Pulmonary artery endothelial cell (primary cell): ENCODE results near the gene TIMP1. TPM values are rescaled to one million over a fixed set of nuclear protein-coding genes. Genes with fewer than 3 reads are reported as not detected.
"Not testable (repeated sequence)": the region's sequence is repeated elsewhere in the genome, so short reads cannot be mapped to it uniquely, and the experiment has no call there.

ENCODE experiments used
- DNase-seq: peaks from one replicate; pipeline ENCODE4 v3.0.0-alpha.2; 2011; ENCODE audit warnings: low read depth, low spot score
- total RNA-seq: library from RNA; depleted of rRNA; stranded (reverse); fragments of >200 nt; gene quantifications from 2 replicates; pipeline ENCODE4 v1.2.3, GENCODE V29; 2014

The TIMP1 gene
- total RNA-seq, 1 donor from 2014 or later: 52.0 TPM

DNA sequence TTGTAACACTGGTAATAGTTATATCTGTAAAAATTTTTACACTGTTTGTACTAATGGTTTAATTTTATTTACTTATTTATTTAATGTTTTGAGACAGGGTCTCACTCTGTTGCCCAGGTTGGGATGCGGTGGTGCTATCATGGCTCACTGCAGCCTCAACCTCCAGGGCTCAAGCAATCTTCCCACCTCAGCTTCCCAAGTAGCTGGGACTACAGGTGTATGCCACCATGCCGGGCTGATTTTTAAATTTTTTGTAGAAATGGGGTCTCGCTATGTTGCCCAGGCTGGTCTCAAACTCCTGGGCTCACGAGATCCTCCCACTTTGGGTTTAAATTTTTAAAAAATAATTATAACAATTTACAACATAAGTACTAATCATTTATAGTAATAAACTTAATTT, 20.9 kb downstream of the TIMP1 start:
- not testable (repeated sequence) for DNase-seq

DNA sequence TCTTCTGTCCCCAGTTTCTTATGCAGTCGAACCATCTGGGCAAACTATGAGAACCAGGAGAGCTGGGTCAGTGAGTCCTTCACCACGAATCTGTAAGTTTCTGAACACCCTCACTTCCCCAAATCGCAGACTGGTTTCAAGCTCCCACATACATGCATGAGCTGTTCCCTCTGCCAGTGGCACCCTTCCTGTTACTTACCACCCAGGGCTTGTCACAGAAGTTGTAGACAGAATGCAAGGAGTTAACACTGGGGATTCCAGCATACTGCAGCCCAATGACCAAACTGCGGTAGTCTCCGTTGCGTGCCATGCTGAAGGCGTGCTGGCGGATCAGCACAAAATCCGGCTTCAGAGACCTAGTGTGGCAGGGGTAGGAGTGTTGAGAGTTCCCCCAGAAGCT, 22.8 kb downstream of the TIMP1 start:
- DNase-seq: no peak

GRCh38 chrX:47607091-47607490, 24.9 kb downstream of the TIMP1 start:
- no peak for DNase-seq

DNA sequence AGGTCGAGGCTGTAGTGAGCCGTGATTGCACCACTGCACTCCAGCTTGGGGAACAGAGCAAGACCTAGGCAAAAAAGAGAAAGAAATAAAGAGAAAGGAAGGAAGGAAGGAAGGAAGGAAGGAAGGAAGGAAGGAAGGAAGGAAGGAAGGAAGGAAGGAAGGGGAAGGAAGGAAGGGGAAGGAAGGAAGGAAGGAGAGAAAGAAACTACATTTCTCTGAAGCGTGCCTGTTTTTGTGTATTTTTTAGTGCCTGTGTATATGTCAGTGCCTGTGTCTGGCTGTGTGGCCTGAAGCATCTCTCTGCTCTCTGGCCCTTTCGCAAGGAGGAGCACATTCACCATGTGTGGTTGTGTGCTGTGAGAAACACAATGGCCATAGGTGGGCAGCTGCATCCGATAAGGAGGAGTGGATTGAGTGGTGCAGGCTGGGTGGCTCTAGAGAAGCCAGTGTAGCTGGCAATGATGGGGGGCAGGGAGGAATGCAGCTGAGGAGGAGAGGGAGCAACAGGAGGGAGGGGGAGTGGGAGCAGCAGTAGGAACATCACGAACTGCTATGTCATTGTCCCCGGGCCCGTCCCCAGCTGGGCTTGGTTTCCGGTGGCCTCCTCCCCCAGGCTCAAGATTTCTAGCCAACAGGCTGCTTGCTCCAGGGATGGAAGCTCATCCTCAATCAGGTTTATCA, 26.0 kb downstream of the TIMP1 start:
- DNase-seq: no peak

- no peak for DNase-seq
These were observed 28.3 kb downstream of the TIMP1 start for GRCh38 chrX:47610511-47610910.

DNA sequence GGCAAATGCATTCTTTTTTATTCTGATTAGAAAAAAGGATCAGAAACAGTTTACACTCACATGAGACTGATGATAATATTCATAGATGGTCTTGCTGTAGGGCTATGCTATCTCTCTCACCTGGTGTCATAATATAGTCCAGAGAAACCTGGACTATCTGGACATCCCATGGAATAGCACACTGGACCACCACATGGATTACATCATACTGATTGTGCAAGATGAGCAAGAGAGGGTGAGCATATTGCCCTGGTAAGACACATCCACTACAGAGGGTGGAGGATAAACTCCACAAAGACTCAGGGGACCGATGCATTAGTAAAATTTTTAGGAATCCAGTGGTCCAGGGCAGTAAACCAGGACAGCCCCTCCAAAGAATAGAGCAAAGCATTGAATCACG, 29.3 kb downstream of the TIMP1 start:
- no peak for DNase-seq

GRCh38 chrX:47611926-47612325, 29.7 kb downstream of the TIMP1 start:
- DNase-seq: no peak

DNA sequence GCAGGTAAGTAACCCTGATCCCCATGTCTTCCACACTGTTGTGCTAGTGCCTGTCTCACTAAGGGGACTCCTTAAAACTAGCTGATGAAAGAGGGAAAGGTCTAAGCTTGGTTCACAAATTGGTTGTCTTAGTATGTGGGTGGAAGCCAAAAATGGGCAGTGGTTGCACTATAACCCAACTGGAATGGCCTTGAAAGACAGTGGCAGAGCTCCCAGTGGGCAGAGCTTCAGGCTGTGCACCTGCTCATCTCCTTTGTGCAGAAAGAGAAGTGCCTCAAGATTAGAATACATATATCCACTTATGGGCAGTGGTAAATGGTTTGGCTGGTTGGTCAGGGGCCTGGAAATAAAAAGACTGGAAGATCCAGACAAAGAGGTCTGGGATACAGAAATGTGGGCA, 30.2 kb downstream of the TIMP1 start:
- no peak for DNase-seq

- DNase-seq: no peak
These were observed 30.8 kb downstream of the TIMP1 start for GRCh38 chrX:47613082-47613481.

DNA sequence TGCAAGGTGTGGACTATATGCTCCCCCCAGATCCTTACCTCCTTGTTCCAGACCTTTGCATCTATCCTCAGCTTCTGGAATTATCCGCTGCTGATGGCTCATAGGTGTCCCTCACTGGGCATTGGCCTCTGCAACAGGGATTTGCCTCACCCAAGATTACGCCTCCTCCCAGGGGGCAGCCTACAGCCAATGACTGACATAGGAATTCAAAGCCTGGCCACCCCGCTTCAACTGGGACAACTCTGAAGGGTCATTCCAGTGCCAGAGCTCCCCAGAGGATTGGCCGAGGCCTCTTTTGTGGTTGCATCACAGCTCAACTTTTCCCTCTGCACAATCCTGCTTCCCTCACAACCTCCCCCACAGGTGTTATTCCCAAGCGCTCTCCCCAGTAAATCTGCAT, 32.4 kb downstream of the TIMP1 start:
- no peak for DNase-seq

DNA sequence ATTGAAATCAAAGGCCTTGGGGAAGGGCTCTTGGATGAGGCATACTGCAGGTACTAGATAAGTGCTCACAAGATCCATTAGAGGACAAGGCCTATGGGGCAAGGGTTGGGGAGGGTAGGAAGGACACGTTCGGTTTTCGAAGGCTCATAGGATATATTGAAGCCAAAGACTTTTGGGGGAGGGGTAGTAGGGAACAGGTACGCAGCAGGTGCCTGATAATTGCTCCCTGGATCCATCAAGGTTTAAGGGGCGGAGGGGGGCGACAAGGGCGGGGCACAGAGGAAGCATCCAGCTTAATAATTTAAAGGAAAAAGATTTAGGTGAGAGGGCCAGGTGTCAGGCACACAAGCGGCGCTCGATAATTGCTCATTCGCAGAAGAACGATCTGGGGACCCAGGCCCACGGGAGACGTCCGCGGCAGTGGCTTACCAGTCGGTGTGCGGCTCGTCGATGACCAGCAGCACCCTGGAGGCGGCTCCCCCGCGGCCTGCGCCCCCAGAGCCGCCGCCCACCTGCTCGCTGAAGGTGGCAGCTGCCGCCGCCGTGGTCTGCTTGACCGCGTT, 36.8 kb downstream of the TIMP1 start:
- no peak for DNase-seq

GRCh38 chrX:47619486-47620302, 37.5 kb downstream of the TIMP1 start, which contains the start of gene SYN1:
TSS of gene SYN1 (minus strand) at chrX:47619857. CDS start at chrX:47619728, 129 bp downstream.
- DNase-seq: peak; percentile 27

DNA sequence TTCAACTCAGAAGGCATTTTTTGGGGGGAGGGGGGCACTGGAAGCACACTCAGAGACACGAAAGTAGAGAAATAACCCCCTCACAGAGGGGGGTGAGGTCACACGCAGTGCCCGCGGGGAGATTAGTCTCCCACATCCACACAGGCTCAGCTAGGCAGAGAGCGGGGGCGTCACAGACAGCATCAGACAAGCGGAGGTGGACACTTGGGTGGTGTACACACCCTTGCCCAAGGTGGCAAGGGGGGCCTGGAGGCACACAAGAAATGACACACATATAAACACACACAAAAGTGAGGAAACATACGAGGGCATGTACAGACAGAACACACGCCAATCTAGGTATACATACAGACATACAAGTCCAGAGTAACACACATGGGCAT, 38.1 kb downstream of the TIMP1 start:
- DNase-seq: no peak

GRCh38 chrX:47621851-47622250, 39.6 kb downstream of the TIMP1 start:
- DNase-seq: no peak

DNA sequence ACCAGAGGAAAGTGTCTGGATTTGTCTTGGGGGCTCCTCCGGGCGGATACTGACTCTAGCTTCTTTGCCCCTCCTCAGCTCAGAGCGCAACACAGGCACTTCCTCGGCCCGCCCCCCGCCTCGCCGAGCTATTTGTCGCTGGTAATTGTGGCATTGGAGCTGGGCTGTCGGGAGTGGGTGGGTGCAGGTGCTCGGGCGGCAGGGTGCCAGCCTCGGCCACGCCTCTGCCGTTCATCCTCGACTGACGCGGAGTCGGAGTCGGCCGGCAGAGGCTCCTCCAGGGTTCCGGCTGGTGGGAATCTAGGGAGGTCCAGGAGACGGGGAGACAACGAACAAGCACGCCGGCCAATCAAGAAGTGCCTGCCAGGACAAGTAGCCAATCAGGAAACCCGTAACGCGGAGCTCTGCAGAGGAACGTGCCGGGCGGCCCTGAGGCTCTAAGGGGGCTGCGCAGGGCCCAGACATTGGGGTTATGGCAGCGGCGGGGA, 41.3 kb downstream of the TIMP1 start:
- DNase-seq: peak; percentile 13

GRCh38 chrX:47625365-47625764, 43.1 kb downstream of the TIMP1 start:
- no peak for DNase-seq

DNA sequence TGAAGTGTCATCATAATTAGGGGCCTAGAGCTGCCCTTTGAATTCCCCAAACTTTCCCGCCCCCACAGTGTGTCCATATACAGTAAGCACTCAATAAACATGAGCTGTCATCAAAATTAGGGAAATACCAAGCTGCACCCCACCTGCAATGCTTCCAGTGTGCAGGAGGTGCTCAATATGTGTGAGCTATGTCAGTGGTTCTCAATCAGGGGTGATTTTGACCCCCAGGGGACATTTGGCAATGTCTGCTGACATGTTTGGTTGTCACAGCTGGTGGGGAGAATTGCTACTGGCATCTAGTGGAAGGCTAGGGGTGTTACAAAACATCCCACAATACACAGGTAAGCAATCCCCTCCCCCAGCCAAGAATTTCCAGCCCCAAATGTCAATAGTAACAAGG, 46.7 kb downstream of the TIMP1 start:
- no peak for DNase-seq

DNA sequence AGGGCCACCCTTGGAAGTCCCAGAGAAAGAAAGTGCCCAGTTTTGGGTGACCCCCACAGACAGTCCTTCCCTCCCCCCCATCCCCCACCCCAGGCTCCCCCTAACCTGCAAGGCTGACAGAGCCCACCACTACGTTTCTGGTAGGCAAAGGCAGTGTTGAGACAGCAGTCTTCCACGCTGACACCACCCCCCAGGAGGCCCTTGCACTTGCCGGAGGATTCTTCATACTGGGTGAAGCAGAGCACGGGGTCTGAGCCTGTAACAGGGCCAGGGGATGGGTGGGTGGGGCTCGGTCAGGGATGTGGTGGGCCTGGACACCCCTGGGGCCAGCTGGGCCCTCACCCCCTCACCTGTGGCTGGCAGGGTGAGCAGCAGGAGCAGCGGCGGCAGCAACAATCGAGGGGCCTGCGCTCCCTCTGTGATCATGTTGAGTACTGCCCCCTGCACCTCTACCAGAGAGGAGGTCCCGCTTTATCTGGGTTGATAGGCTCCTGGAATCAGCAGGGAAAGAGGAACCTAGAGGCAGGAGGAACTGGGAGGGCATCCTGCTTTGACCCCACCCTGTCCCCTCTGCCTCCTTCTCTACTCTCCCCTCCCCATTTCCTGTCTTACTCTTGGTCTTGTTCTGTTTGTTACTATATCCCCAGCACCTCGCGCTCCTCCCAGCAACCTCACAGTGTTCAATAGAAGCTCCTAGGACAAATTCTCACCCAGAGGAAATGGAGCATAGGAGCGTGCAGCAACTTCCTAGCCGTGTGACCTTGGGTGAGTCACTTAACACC, 47.4 kb downstream of the TIMP1 start, which contains the start of gene CFP:
TSS of gene CFP (minus strand) at position 512 of the 782 bp plus-strand sequence. CDS start at position 426, 86 bp downstream.
- DNase-seq: no peak

DNA sequence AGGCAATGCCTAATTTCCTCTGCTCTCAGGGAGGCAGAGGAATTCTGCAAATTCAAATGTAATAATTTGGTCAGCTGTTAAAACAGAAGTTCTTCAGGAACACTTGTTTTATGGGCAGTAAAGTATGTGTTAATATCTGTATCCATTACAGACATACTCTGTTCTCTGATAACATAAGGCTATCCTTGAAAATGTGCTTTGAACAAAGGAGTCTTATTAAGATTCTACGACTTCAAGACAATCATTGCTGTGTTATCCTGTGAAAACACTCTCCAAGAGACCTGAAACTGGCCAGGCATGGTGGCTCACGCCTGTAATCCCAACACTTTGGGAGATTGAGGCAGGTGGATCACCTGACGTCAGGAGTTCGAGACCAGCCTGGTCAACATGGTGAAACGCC, 49.4 kb downstream of the TIMP1 start:
- no peak for DNase-seq

GRCh38 chrX:47632666-47633065, 50.4 kb downstream of the TIMP1 start:
- DNase-seq: no peak
